Measurements from ENCODE around the gene KLHDC7A. TPM values are rescaled to one million over a fixed set of nuclear protein-coding genes. Genes with fewer than 3 reads are reported as not detected.

KLHDC7A gene
- total and polyA plus RNA-seq, 2 of the 4 experiments (the other 2 are of a cell fraction) = not detected

DNA sequence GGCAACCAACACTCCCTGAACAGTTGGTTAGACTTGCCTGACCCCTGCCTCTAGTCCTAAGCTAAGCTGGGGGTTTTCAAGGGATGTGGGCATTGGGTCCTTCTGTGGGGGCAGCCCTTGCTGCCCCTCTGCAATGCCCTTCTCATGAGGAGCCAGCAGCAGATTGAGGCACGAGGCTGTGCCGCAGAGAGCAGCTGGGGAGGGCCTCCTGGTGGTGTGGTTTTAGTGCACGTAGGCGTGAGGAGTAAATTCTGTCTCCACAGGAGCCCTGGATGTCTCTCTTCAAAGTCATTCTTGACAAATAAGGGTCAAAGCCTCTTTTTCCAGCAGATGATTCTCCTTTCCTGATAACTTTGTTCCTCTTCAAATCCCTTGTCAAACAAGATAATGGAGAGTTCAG is 31.8 kb upstream of the KLHDC7A start:
- no peak overlapping the region for H3K56ac ChIP-seq (ENCODE audit: extremely low read depth, insufficient read depth, low read length)
- H4K20me1 ChIP-seq (ENCODE audit: insufficient read depth, low read length) = no peaks in the 10 kb centered on the region
- no peak overlapping the region for H2BK5ac ChIP-seq (ENCODE audit: low read depth, low read length, poor library complexity, severe bottlenecking)
- no peaks in the 10 kb centered on the region for H3K79me1 ChIP-seq (ENCODE audit: low read depth in 1 of 2, low read length in 2 of 2)
- no peak overlapping the region for H2BK20ac ChIP-seq (ENCODE audit: low read depth, low read length)
- no peak overlapping the region for H4K8ac ChIP-seq (ENCODE audit: low read depth in 2 of 2, low read length in 2 of 2)
- H3K9ac ChIP-seq (ENCODE audit: low read depth, low read length) = no peak overlapping the region
- H3K9me1 ChIP-seq (ENCODE audit: insufficient read depth, low read length) = no peaks in the 10 kb centered on the region
- H3K27me3 ChIP-seq (ENCODE audit: control insufficient read depth, insufficient read depth, low read length) = no peaks in the 10 kb centered on the region
- no peak overlapping the region for H4K91ac ChIP-seq (ENCODE audit: insufficient read depth, low read depth, low read length)
- H3K27ac ChIP-seq (ENCODE audit: insufficient read depth, low read length) = no peak overlapping the region
- no peak overlapping the region for H2AFZ ChIP-seq (replicated peaks; ENCODE audit: low read length, poor library complexity)
- no peak overlapping the region for H3K4ac ChIP-seq (ENCODE audit: low read depth, low read length)
- H2BK15ac ChIP-seq (ENCODE audit: low read depth, low read length) = no peak overlapping the region
- no peak overlapping the region for H3K4me3 ChIP-seq (ENCODE audit: insufficient read depth, low read depth, low read length)
- POLR2A ChIA-PET (ENCODE audit: unreplicated experiment) = no interaction called here
- H2AK5ac ChIP-seq (ENCODE audit: low read depth, low read length) = no peak overlapping the region
- no peak overlapping the region for H3K14ac ChIP-seq (replicated peaks; ENCODE audit: low read depth, low read length)
- no peaks in the 10 kb centered on the region for H3K36me3 ChIP-seq (ENCODE audit: control insufficient read depth, insufficient read depth, low read length)
- dilution Hi-C loops (cut with HindIII; ENCODE audit: low sequenced_read_pairs, unreplicated experiment) (no loop called here), in situ Hi-C loops (cut with MboI; ENCODE audit: low sequenced_read_pairs) (no loop called here), intact Hi-C loops (cut with micrococcal nuclease) (no loop called here)
- no peaks in the 10 kb centered on the region for H3K4me1 ChIP-seq (ENCODE audit: control insufficient read depth, insufficient read depth, low read length)
- H3K4me2 ChIP-seq (ENCODE audit: low read depth, low read length) = no peak overlapping the region
- no peak overlapping the region for H3K18ac ChIP-seq (ENCODE audit: low read depth, low read length)
- no peak overlapping the region for H4K5ac ChIP-seq (ENCODE audit: low read depth, low read length)
- CTCF ChIA-PET = no interaction called here
- DNase-seq (no peak), ATAC-seq (ENCODE audit: low read depth) (no peak)
- BruUV-seq (replicated peaks) = no TSS peak
- TF ChIP-seq, protein P1, sequence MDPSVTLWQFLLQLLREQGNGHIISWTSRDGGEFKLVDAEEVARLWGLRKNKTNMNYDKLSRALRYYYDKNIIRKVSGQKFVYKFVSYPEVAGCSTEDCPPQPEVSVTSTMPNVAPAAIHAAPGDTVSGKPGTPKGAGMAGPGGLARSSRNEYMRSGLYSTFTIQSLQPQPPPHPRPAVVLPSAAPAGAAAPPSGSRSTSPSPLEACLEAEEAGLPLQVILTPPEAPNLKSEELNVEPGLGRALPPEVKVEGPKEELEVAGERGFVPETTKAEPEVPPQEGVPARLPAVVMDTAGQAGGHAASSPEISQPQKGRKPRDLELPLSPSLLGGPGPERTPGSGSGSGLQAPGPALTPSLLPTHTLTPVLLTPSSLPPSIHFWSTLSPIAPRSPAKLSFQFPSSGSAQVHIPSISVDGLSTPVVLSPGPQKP (IDR thresholded peaks at IDR 0.05; ENCODE audit: borderline replicate concordance, low read depth, low read length) = no peak
- TF ChIP-seq BHLHE40 (IDR thresholded peaks at IDR 0.05; ENCODE audit: low read depth, low read length) (no peak), CEBPB (IDR thresholded peaks at IDR 0.05; ENCODE audit: low read depth, low read length) (no peak), POLR2A (IDR thresholded peaks at IDR 0.05; ENCODE audit: low read depth, low read length) (no peak), RAD21 (IDR thresholded peaks at IDR 0.05; ENCODE audit: low read length) (no peak), CHD1 (IDR thresholded peaks at IDR 0.05; ENCODE audit: low read depth, low read length) (no peak), MXI1 (IDR thresholded peaks at IDR 0.05; ENCODE audit: borderline replicate concordance, low read depth, low read length) (no peak)
- H3K9me3 ChIP-seq (ENCODE audit: control insufficient read depth, insufficient read depth, low read length) = peaks cover 23% of the 10 kb centered on the region
- no CpG with 5 or more reads among the region's 4 CpGs for WGBS, 2 experiments (ENCODE audit: extremely low coverage in 2 of 2, insufficient read length in 1 of 2)
- no peak overlapping the region for H3K23ac ChIP-seq (ENCODE audit: low read depth, low read length)
- no peak overlapping the region for H2BK120ac ChIP-seq (ENCODE audit: low read depth, low read length)
- H2AK9ac ChIP-seq (replicated peaks; ENCODE audit: low read depth, low read length, poor library complexity) = no peak overlapping the region

Measured in IMR-90 (cell line).